ENCODE results near the gene SLAMF7.

GRCh38 chr1:160781186-160781766, 42.2 kb downstream of the SLAMF7 start:
- TF ChIP-seq CTCF (conservative IDR thresholded peaks at IDR 0.05) (no peak), ZFX (IDR thresholded peaks at IDR 0.05) (no peak)

All from C4-2B (cell line).